Measurements from ENCODE around the gene OR1L6.
A peak's percentile ranks its signal among the peaks of the same experiment; 100 is the strongest.

OR1L6 gene

GRCh38 chr9:122788831-122789230, 46.7 kb downstream of the OR1L6 start, which contains the start of gene OR5C1:
Gene OR5C1, plus strand, starts transcription at chr9:122788933. Its CDS starts 0 bp downstream, at chr9:122788933.
- TF ChIP-seq, protein P1, sequence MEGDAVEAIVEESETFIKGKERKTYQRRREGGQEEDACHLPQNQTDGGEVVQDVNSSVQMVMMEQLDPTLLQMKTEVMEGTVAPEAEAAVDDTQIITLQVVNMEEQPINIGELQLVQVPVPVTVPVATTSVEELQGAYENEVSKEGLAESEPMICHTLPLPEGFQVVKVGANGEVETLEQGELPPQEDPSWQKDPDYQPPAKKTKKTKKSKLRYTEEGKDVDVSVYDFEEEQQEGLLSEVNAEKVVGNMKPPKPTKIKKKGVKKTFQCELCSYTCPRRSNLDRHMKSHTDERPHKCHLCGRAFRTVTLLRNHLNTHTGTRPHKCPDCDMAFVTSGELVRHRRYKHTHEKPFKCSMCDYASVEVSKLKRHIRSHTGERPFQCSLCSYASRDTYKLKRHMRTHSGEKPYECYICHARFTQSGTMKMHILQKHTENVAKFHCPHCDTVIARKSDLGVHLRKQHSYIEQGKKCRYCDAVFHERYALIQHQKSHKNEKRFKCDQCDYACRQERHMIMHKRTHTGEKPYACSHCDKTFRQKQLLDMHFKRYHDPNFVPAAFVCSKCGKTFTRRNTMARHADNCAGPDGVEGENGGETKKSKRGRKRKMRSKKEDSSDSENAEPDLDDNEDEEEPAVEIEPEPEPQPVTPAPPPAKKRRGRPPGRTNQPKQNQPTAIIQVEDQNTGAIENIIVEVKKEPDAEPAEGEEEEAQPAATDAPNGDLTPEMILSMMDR (IDR thresholded peaks at IDR 0.05; ENCODE audit: insufficient read depth, low read depth, low read length, missing control alignments), result no peak
- DNase-seq (ENCODE audit: low read depth), result no peak
- H3K4me3 ChIP-seq (ENCODE audit: low read depth, low read length), result no peak within 1 kb of the TSS

GRCh38 chr9:122789256-122790046, 47.3 kb downstream of the OR1L6 start:
- no peak for DNase-seq (ENCODE audit: low read depth)
- TF ChIP-seq, protein P1 (IDR thresholded peaks at IDR 0.05; ENCODE audit: insufficient read depth, low read depth, low read length, missing control alignments), result no peak
- H3K4me3 ChIP-seq (ENCODE audit: low read depth, low read length), result no peak overlapping the region

DNA sequence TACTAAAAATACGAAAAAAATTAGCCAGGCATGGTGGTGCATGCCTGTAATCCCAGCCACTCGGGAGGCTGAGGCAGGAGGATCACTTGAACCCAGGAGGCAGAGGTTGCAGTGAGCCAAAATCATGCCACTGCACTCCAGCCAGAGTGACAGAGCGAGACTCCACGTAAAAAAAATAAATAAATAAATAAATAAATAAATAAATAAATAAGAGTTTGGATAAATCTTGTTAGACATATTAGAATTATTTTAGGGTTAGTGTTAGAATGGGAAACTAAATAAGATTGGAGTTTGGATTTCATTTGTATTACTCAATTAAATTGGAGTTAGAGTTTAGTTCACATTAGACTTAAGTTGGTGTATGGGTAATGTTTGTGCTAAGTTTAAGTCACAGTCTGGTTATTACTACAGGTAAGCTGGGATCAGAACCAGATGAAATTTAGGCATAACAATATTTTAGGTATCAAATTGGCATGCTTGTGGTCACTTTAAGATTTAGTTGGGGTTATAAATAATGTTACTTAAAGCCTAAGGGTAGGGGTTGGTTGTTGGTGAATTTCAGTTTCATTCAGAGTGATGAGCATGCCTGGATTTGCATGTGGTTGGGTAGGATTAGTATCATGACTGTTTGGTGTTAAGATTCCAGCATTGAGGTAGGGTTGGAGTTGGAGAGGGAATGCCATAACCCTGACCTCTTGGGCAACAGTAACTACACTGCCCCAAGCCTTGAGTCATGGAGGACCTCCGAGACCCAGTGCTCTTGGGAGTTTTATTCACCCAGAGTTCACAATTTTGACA, 50.0 kb downstream of the OR1L6 start:
- no peak overlapping the region for H3K4me3 ChIP-seq (ENCODE audit: low read depth, low read length)
- DNase-seq (ENCODE audit: low read depth), result peak; percentile 7
- TF ChIP-seq, protein P1 (IDR thresholded peaks at IDR 0.05; ENCODE audit: insufficient read depth, low read depth, low read length, missing control alignments), result no peak

DNA sequence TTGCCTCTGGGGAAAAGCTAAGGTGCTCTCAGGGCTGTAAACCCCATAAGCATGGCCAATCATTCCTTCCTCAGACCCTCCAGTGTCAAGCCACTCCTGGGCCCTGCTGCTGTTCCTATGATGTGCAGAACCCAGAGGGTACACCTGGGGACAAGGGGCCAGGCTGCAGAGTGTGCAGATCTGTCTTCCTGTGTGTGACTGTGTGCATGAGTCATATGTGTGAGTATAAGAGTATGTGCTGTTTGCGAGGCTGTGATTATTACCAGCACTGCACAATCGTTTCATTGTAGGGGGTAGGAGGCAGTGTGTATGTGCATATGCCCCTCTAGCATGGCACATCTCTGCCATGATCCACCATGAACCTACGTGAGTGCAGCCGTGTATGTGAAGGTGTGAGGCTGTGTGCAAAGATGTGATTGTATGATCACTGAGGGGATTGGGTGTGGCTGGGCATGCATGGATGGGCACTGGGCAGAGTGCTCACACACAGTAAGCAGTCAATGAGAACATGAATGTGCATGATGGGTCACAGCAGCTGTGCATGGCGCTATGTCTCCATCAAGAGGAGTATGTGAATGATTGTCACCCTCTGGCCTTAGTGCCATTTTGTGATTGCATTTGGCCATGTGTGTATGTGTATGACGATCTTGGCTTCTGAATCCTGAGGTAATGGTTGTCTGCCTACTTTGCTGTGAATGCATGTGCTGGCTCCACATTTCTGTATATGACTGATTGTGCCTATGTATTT, 55.4 kb downstream of the OR1L6 start:
- TF ChIP-seq, protein P1 (IDR thresholded peaks at IDR 0.05; ENCODE audit: insufficient read depth, low read depth, low read length, missing control alignments), result no peak
- H3K4me3 ChIP-seq (ENCODE audit: low read depth, low read length), result no peak overlapping the region
- DNase-seq (ENCODE audit: low read depth), result no peak

All from GM12865 (cell line).